Heart left ventricle (tissue), 16 donors: Measurements from ENCODE around the gene KANSL1. TPM values are rescaled to one million over a fixed set of nuclear protein-coding genes. Genes with fewer than 3 reads are reported as not detected.
"Not testable (repeated sequence)": the region's sequence is repeated elsewhere in the genome, so short reads cannot be mapped to it uniquely, and the experiment has no call there.

Source experiments
- ATAC-seq, 4 donors: fragments of 200-7000 bp; cut with Tn5 transposase; one replicate each; pipeline ENCODE4 v1.9.1; 2020 to 2022; ENCODE audit warnings: moderate library complexity in 4 of 4, mild to moderate bottlenecking in 3 of 4, moderate number of reproducible peaks in 1 of 4
- DNase-seq, 5 donors: peaks; one replicate each; pipeline ENCODE4 v3.0.0-alpha.2; 2020
- H3K27ac ChIP-seq, 12 donors: fragments of 200-600 bp; sonication (generic) in 4 of 12; one replicate each; pipeline versions ENCODE4 v1.5.0 to v1.8.0; 2016 to 2022; ENCODE audit warnings: mild to moderate bottlenecking in 2 of 12
- H3K27me3 ChIP-seq, 9 donors: fragments of 200-600 bp; sonication (generic) in 2 of 9; one replicate each; pipeline versions ENCODE4 v1.5.1 to v1.8.0; 2016 to 2022; ENCODE audit warnings: mild to moderate bottlenecking in 3 of 9
- H3K36me3 ChIP-seq, 9 donors: fragments of 200-600 bp; sonication (generic) in 2 of 9; one replicate each; pipeline versions ENCODE4 v1.5.0 to v1.8.0; 2018 to 2022; ENCODE audit warnings: mild to moderate bottlenecking in 2 of 9
- H3K4me1 ChIP-seq, 12 donors: fragments of 200-600 bp; sonication (generic) in 4 of 12; one replicate each; pipeline versions ENCODE4 v1.5.0 to v1.8.0; 2016 to 2022; ENCODE audit warnings: mild to moderate bottlenecking in 3 of 12
- H3K4me3 ChIP-seq, 12 donors: fragments of 200-600 bp; sonication (generic) in 4 of 12; one replicate each; pipeline versions ENCODE4 v1.5.0 to v1.8.0; 2017 to 2022; ENCODE audit warnings: mild to moderate bottlenecking in 9 of 12, moderate library complexity in 4 of 12
- H3K9me3 ChIP-seq, 12 donors: fragments of 200-600 bp; sonication (generic) in 4 of 12; one replicate each; pipeline versions ENCODE4 v1.5.0 to v1.8.0; 2016 to 2022; ENCODE audit warnings: mild to moderate bottlenecking in 1 of 12
- CTCF ChIP-seq, 12 donors: fragments of 200-600 bp; sonication (generic) in 4 of 12; IDR thresholded peaks; one replicate each; pipeline versions ENCODE4 v1.5.0 to v1.8.0; 2018 to 2022; ENCODE audit warnings: antibody characterized with exemption in 12 of 12, mild to moderate bottlenecking in 5 of 12
- POLR2A ChIP-seq, 2 donors: fragments of 450-650 bp; IDR thresholded peaks; one replicate each; pipeline ENCODE4 v1.6.1; 2017; ENCODE audit warnings: antibody characterized with exemption in 2 of 2, mild to moderate bottlenecking in 2 of 2, moderate library complexity in 2 of 2
- WGBS, 4 donors: extraction: QIAGEN DNeasy Blood & Tissue Kit in 2 of 4; methylation state at CpG; one replicate each; pipeline versions ENCODE4 v1.1.5 to v1.1.7; 2013 to 2018; 5-methylcytosine and 5-hydroxymethylcytosine counted together
- intact Hi-C, 10 donors: fragments of 100-400 bp; cut with DNase I; formaldehyde crosslinking; loops; one replicate each; pipeline versions ENCODE4 v1.11.1 to v1.14.2; 2022
- polyA plus RNA-seq, 2 donors: library from polyadenylated mRNA; stranded (reverse); fragments of 200-250 nt; gene quantifications; one replicate each; pipeline ENCODE4 v1.2.3, GENCODE V29; 2013
- total RNA-seq, 9 donors: library from RNA; depleted of rRNA in 2 of 9; stranded (reverse); fragments of >200 nt in 2 of 9; fragmentation: NEBNext Ultra II Directional in 3 of 9; extraction: Animal tissue kit (Norgen Biotek cat#: 25700) in 3 of 9; gene quantifications; one replicate each; pipeline versions ENCODE4 v1.1.0 to v1.2.4, GENCODE V29; 2016 to 2023
- donor health status: ischemic (EF 13 %, LVEDD 7.1; RV severe dilation, severe dysfunction).
- donor health status: healthy with polysubstance abuse.
- donor health status: DM: no; HTN: yes; CAD: no.
- donor health status: DM: no; HTN: no; CAD: no.
- donor health status: ischemic (EF 25% LVEDD 6.9; RV normal size, moderate dysfunction).
- donor health status: ischemic (EF 25% LVEDD 5.7; RV mildly dilated, moderate dysfunction).
- donor health status: healthy.
- donor health status: DM: yes; HTN: yes; CAD: no.
- donor health status: ischemic (EF 35%, LVEDD 5.7; RV mildly dilated, moderate dysfunction).
- donor health status: nonischemic (EF 11% LVEDD 7.7; RV severe dilation, severe dysfunction).
- donor health status: DM: yes; HTN: yes; CAD: no.
- donor health status: PGD.
- donor health status: ischemic (EF 29% LVEDD 5.4; RV normal size, mild dysfunction).
- donor health status: nonischemic (EF 23%, LVEDD 6.1; RV moderate dilation, normal function).

KANSL1 gene
- total and polyA plus RNA-seq, 11 donors = 13.7 to 57.2 (median 28.9) TPM

- 45 to 61% (median 48%) methylated on average over 4 of the region's 4 CpGs for WGBS, 4 donors
- no peak for ATAC-seq
Observed at GRCh38 chr17:46108550-46109110, 84.6 kb downstream of the KANSL1 start.

GRCh38 chr17:46108120-46108519 lies 85.1 kb downstream of the KANSL1 start:
- Histone ChIP-seq H3K27ac (peak overlapping the region in 7 of 12 donors; percentile 1 to 41 (median 24)), H3K9me3 (no peaks in the 10 kb centered on the region), H3K36me3 (no peaks in the 10 kb centered on the region), H3K4me3 (no peak overlapping the region), H3K4me1 (peaks cover 14 to 83% (median 49%) of the 10 kb centered on the region in 12 donors), H3K27me3 (no peaks in the 10 kb centered on the region)
- ATAC-seq (peak in 1 of 4 donors; percentile 16), DNase-seq (no peak)
- intact Hi-C loops = no loop called here
- 42 to 67% (median 51%) methylated on average over 2 of the region's 2 CpGs for WGBS, 4 donors
- TF ChIP-seq POLR2A (IDR thresholded peaks at IDR 0.05) (no peak), CTCF (IDR thresholded peaks at IDR 0.05) (no peak)

More at GRCh38 chr17:46108550-46109110, 84.6 kb downstream of the KANSL1 start:
- Histone ChIP-seq H3K27ac (peak overlapping the region in 4 of 12 donors; percentile 4 to 35 (median 30)), H3K4me3 (no peak overlapping the region), H3K27me3 (no peaks in the 10 kb centered on the region), H3K36me3 (no peaks in the 10 kb centered on the region), H3K4me1 (peaks cover 14 to 83% (median 49%) of the 10 kb centered on the region in 12 donors), H3K9me3 (no peaks in the 10 kb centered on the region)
- DNase-seq = no peak
- intact Hi-C loops = no loop called here
- TF ChIP-seq POLR2A (IDR thresholded peaks at IDR 0.05) = no peak
- TF ChIP-seq CTCF (IDR thresholded peaks at IDR 0.05) = no peak

- 39 to 47% (median 41%) methylated on average over 4 of the region's 4 CpGs for WGBS, 4 donors
- intact Hi-C loops = no loop called here
- peaks cover 14 to 83% (median 55%) of the 10 kb centered on the region in 12 donors for H3K4me1 ChIP-seq
- no peak overlapping the region for H3K4me3 ChIP-seq
- no peak for DNase-seq
- no peak for TF ChIP-seq CTCF (IDR thresholded peaks at IDR 0.05)
- TF ChIP-seq POLR2A (IDR thresholded peaks at IDR 0.05) = no peak
- peak overlapping the region in 2 of 12 donors; percentile 0 to 36 for H3K27ac ChIP-seq
- H3K36me3 ChIP-seq = no peaks in the 10 kb centered on the region
- peak in 3 of 4 donors; percentile 36 to 56 (median 50) for ATAC-seq
- H3K27me3 ChIP-seq = no peaks in the 10 kb centered on the region
- H3K9me3 ChIP-seq = no peaks in the 10 kb centered on the region
Observed at GRCh38 chr17:46106966-46107644, 86.1 kb downstream of the KANSL1 start.

- H3K9me3 ChIP-seq, intact Hi-C loops, H3K36me3 ChIP-seq, H3K4me3 ChIP-seq, DNase-seq, ATAC-seq, H3K27me3 ChIP-seq: not testable (repeated sequence)
- 71 to 74% (median 72%) methylated on average over 3 of the region's 3 CpGs for WGBS, 4 donors
- Histone ChIP-seq H3K4me1 (peaks cover 2 to 71% (median 46%) of the 10 kb centered on the region in 12 donors), H3K27ac (peak overlapping the region in 2 of 12 donors; percentile 38 to 55)
Observed at GRCh38 chr17:46102806-46103205, 90.4 kb downstream of the KANSL1 start.

- DNase-seq, H3K4me3 ChIP-seq, H3K9me3 ChIP-seq, H3K27me3 ChIP-seq, H3K36me3 ChIP-seq, intact Hi-C loops: not testable (repeated sequence)
- Histone ChIP-seq H3K27ac (peak overlapping the region in 3 of 12 donors; percentile 22 to 55 (median 38)), H3K4me1 (peaks cover 0 to 70% (median 41%) of the 10 kb centered on the region in 12 donors)
- WGBS, 4 donors = 50 to 60% (median 53%) methylated on average over 9 of the region's 9 CpGs
- peak in 2 of 4 donors; percentile 31 to 46 for ATAC-seq
Observed at GRCh38 chr17:46101785-46102617, 91.2 kb downstream of the KANSL1 start.
